ENCODE data around the gene PRRX2. TPM values are rescaled to one million over a fixed set of nuclear protein-coding genes. Genes with fewer than 3 reads are reported as not detected.

The PRRX2 gene
- total and polyA plus RNA-seq, 2 of the 13 experiments (the other 11 are each of a cell fraction or from before 2014, with no cell fraction given), result 0.05 TPM; not detected in 1

- TF ChIP-seq ZUFSP (CRISPR knock-in tag; IDR thresholded peaks at IDR 0.05; ENCODE audit: borderline replicate concordance), result no peak
- peak; percentile 56; the same call in 1 of the 2 replicates for TF ChIP-seq ZNF614 (CRISPR knock-in tag; IDR thresholded peaks at IDR 0.05; ENCODE audit: borderline replicate concordance)
- TF ChIP-seq ZSCAN22 (CRISPR knock-in tag; IDR thresholded peaks at IDR 0.05), result no peak
- TF ChIP-seq KDM5B (CRISPR knock-in tag; IDR thresholded peaks at IDR 0.05; ENCODE audit: borderline replicate concordance), result peak; percentile 96; the same call in 1 of the 2 replicates
- TF ChIP-seq ATF7-NPFF (CRISPR knock-in tag; IDR thresholded peaks at IDR 0.05; ENCODE audit: low read depth), result peak; percentile 91; the same call in 1 of the 2 replicates
- 0 out of 2 replicates have a peak, but pooled peaks have one; percentile 37 for TF ChIP-seq ZNF740 (CRISPR knock-in tag; IDR thresholded peaks at IDR 0.05)
- 0 out of 2 replicates have a peak, but pooled peaks have one; percentile 48 for TF ChIP-seq ZSCAN9 (CRISPR knock-in tag; IDR thresholded peaks at IDR 0.05; ENCODE audit: borderline replicate concordance)
- TF ChIP-seq PCBP1 (IDR thresholded peaks at IDR 0.05; ENCODE audit: borderline replicate concordance, low read depth, low read length), result no peak
- no peak for TF ChIP-seq EED (CRISPR knock-in tag; IDR thresholded peaks at IDR 0.05)
- peak; percentile 89 for TF ChIP-seq AKAP8 (CRISPR knock-in tag; IDR thresholded peaks at IDR 0.05)
- TF ChIP-seq AHR (CRISPR knock-in tag; IDR thresholded peaks at IDR 0.05), result peak; percentile 41; the same call in 1 of the 2 replicates
- peak; percentile 95 for TF ChIP-seq ZNF501 (CRISPR knock-in tag; IDR thresholded peaks at IDR 0.05)
- peak; percentile 92 for TF ChIP-seq RELA (CRISPR knock-in tag; IDR thresholded peaks at IDR 0.05)
- no peak for TF ChIP-seq HNF1A (IDR thresholded peaks at IDR 0.05; ENCODE audit: low read depth)
- TF ChIP-seq HNF1A (CRISPR knock-in tag; IDR thresholded peaks at IDR 0.05; ENCODE audit: borderline replicate concordance), result peak; percentile 74; the same call in 1 of the 2 replicates
- TF ChIP-seq TP53 (CRISPR knock-in tag; conservative IDR thresholded peaks at IDR 0.05), result no peak
- 0 out of 2 replicates have a peak, but pooled peaks have one; percentile 85 for TF ChIP-seq ZNF550 (CRISPR knock-in tag; IDR thresholded peaks at IDR 0.05; ENCODE audit: borderline replicate concordance)
- TF ChIP-seq ZNF781 (CRISPR knock-in tag; IDR thresholded peaks at IDR 0.05; ENCODE audit: borderline replicate concordance, not compliant biosample characterization), result no peak
- peak; percentile 47; the same call in 1 of the 2 replicates for TF ChIP-seq ISL2 (CRISPR knock-in tag; IDR thresholded peaks at IDR 0.05)
- TF ChIP-seq ZNF333 (CRISPR knock-in tag; IDR thresholded peaks at IDR 0.05; ENCODE audit: borderline replicate concordance), result no peak
These were observed 23.5 kb upstream of the PRRX2 start, which contains the start of gene ASB6 (continued) for GRCh38 chr9:129641750-129642585.

Measured in HepG2 (cell line).